ENCODE measurements around the gene ERBB4.

ERBB4 gene

DNA sequence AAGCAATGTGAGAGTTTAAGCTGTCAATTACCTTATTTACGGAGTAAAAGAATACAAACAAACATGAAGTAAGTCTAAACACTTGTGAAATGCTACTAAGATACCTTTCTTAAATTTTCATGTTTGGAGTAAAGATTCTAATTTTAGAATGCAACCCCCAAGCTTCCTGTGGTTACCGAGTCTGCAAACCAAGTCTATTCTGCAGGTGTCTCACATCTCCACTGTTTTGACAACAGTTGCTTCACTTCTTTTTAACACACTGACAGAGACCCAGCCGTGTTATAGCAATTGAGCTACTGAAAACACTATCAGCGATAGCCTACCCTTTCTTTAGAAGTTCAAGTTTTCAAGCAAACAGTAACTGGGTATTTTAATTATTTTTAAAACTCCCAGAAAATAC, 608.3 kb downstream of the ERBB4 start:
- no peaks in the 10 kb centered on the region for H3K9me3 ChIP-seq (ENCODE audit: control insufficient read depth, low read length)
- no peak overlapping the region for H3K4me2 ChIP-seq (ENCODE audit: low read length)
- H3K9ac ChIP-seq, result no peak overlapping the region
- no peak overlapping the region for H3K27ac ChIP-seq
- TF ChIP-seq, protein P1, sequence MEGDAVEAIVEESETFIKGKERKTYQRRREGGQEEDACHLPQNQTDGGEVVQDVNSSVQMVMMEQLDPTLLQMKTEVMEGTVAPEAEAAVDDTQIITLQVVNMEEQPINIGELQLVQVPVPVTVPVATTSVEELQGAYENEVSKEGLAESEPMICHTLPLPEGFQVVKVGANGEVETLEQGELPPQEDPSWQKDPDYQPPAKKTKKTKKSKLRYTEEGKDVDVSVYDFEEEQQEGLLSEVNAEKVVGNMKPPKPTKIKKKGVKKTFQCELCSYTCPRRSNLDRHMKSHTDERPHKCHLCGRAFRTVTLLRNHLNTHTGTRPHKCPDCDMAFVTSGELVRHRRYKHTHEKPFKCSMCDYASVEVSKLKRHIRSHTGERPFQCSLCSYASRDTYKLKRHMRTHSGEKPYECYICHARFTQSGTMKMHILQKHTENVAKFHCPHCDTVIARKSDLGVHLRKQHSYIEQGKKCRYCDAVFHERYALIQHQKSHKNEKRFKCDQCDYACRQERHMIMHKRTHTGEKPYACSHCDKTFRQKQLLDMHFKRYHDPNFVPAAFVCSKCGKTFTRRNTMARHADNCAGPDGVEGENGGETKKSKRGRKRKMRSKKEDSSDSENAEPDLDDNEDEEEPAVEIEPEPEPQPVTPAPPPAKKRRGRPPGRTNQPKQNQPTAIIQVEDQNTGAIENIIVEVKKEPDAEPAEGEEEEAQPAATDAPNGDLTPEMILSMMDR (IDR thresholded peaks at IDR 0.05), result no peak
- H3K36me3 ChIP-seq (ENCODE audit: control insufficient read depth, insufficient read depth, low read length), result no peaks in the 10 kb centered on the region
- no peak overlapping the region for H2AFZ ChIP-seq
- H3K79me2 ChIP-seq, result no peaks in the 10 kb centered on the region
- no peaks in the 10 kb centered on the region for H3K4me1 ChIP-seq
- no peaks in the 10 kb centered on the region for H3K27me3 ChIP-seq (ENCODE audit: control insufficient read depth, insufficient read depth, low read length)
- H3K4me3 ChIP-seq (ENCODE audit: low read depth, low read length), result no peak overlapping the region

GRCh38 chr2:211928201-211928600, 610.4 kb downstream of the ERBB4 start:
- no peaks in the 10 kb centered on the region for H3K27me3 ChIP-seq (ENCODE audit: control insufficient read depth, insufficient read depth, low read length)
- H3K4me1 ChIP-seq, result no peaks in the 10 kb centered on the region
- H3K9me3 ChIP-seq (ENCODE audit: control insufficient read depth, low read length), result no peaks in the 10 kb centered on the region
- no peak overlapping the region for H2AFZ ChIP-seq
- H3K4me3 ChIP-seq (ENCODE audit: low read depth, low read length), result no peak overlapping the region
- no peak overlapping the region for H3K4me2 ChIP-seq (ENCODE audit: low read length)
- no peaks in the 10 kb centered on the region for H3K36me3 ChIP-seq (ENCODE audit: control insufficient read depth, insufficient read depth, low read length)
- TF ChIP-seq, protein P1 (IDR thresholded peaks at IDR 0.05), result no peak
- H3K79me2 ChIP-seq, result no peaks in the 10 kb centered on the region
- no peak overlapping the region for H3K27ac ChIP-seq
- H3K9ac ChIP-seq, result no peak overlapping the region

GRCh38 chr2:211923019-211923418, 615.6 kb downstream of the ERBB4 start:
- TF ChIP-seq, protein P1 (IDR thresholded peaks at IDR 0.05), result no peak
- Histone ChIP-seq H3K9me3 (ENCODE audit: control insufficient read depth, low read length) (no peaks in the 10 kb centered on the region), H3K4me2 (ENCODE audit: low read length) (no peak overlapping the region), H3K27me3 (ENCODE audit: control insufficient read depth, insufficient read depth, low read length) (no peaks in the 10 kb centered on the region), H3K4me1 (no peaks in the 10 kb centered on the region), H3K36me3 (ENCODE audit: control insufficient read depth, insufficient read depth, low read length) (no peaks in the 10 kb centered on the region), H3K27ac (no peak overlapping the region), H3K79me2 (no peaks in the 10 kb centered on the region), H3K9ac (no peak overlapping the region), H3K4me3 (ENCODE audit: low read depth, low read length) (no peak overlapping the region), H2AFZ (no peak overlapping the region)

- no peak overlapping the region for H3K27ac ChIP-seq
- no peaks in the 10 kb centered on the region for H3K4me1 ChIP-seq
- no peaks in the 10 kb centered on the region for H3K27me3 ChIP-seq (ENCODE audit: control insufficient read depth, insufficient read depth, low read length)
- no peak overlapping the region for H3K4me2 ChIP-seq (ENCODE audit: low read length)
- TF ChIP-seq, protein P1 (IDR thresholded peaks at IDR 0.05), result no peak
- no peaks in the 10 kb centered on the region for H3K79me2 ChIP-seq
- no peaks in the 10 kb centered on the region for H3K36me3 ChIP-seq (ENCODE audit: control insufficient read depth, insufficient read depth, low read length)
- no peak overlapping the region for H3K9ac ChIP-seq
- no peak overlapping the region for H3K4me3 ChIP-seq (ENCODE audit: low read depth, low read length)
- H3K9me3 ChIP-seq (ENCODE audit: control insufficient read depth, low read length), result no peaks in the 10 kb centered on the region
- H2AFZ ChIP-seq, result no peak overlapping the region
These were observed 634.6 kb downstream of the ERBB4 start for GRCh38 chr2:211903961-211904360.

GRCh38 chr2:211901226-211901846, 637.3 kb downstream of the ERBB4 start:
- Histone ChIP-seq H3K27me3 (ENCODE audit: control insufficient read depth, insufficient read depth, low read length) (no peaks in the 10 kb centered on the region), H3K4me2 (ENCODE audit: low read length) (no peak overlapping the region), H3K36me3 (ENCODE audit: control insufficient read depth, insufficient read depth, low read length) (no peaks in the 10 kb centered on the region), H3K9ac (no peak overlapping the region), H2AFZ (no peak overlapping the region), H3K4me3 (ENCODE audit: low read depth, low read length) (no peak overlapping the region), H3K4me1 (no peaks in the 10 kb centered on the region), H3K9me3 (ENCODE audit: control insufficient read depth, low read length) (no peaks in the 10 kb centered on the region), H3K79me2 (no peaks in the 10 kb centered on the region), H3K27ac (no peak overlapping the region)
- TF ChIP-seq, protein P1 (IDR thresholded peaks at IDR 0.05), result no peak
